Measurements from ENCODE around the gene CORO2B.

- TF ChIP-seq MXD1 (CRISPR knock-in tag; IDR thresholded peaks at IDR 0.05; ENCODE audit: borderline replicate concordance, poor library complexity, severe bottlenecking) (no peak), RBFOX2 (IDR thresholded peaks at IDR 0.05; ENCODE audit: low read depth, low read length) (no peak), SIN3A (IDR thresholded peaks at IDR 0.05; ENCODE audit: borderline replicate concordance in 2 of 2, control insufficient read depth in 1 of 2, low read depth in 2 of 2, low read length in 2 of 2) (no peak), ZNF507 (tag; conservative IDR thresholded peaks at IDR 0.05) (no peak), MAFK (IDR thresholded peaks at IDR 0.05; ENCODE audit: low read length) (no peak), CREB1 (IDR thresholded peaks at IDR 0.05) (no peak), CREB1 (CRISPR knock-in tag; IDR thresholded peaks at IDR 0.05) (no peak), CBX8 (IDR thresholded peaks at IDR 0.05; ENCODE audit: borderline replicate concordance, extremely low read depth, low read depth, low read length, poor library complexity, severe bottlenecking) (no peak), ZNF263 (CRISPR knock-in tag; IDR thresholded peaks at IDR 0.05; ENCODE audit: borderline replicate concordance) (no peak)
- TF ChIP-seq, protein P1, sequence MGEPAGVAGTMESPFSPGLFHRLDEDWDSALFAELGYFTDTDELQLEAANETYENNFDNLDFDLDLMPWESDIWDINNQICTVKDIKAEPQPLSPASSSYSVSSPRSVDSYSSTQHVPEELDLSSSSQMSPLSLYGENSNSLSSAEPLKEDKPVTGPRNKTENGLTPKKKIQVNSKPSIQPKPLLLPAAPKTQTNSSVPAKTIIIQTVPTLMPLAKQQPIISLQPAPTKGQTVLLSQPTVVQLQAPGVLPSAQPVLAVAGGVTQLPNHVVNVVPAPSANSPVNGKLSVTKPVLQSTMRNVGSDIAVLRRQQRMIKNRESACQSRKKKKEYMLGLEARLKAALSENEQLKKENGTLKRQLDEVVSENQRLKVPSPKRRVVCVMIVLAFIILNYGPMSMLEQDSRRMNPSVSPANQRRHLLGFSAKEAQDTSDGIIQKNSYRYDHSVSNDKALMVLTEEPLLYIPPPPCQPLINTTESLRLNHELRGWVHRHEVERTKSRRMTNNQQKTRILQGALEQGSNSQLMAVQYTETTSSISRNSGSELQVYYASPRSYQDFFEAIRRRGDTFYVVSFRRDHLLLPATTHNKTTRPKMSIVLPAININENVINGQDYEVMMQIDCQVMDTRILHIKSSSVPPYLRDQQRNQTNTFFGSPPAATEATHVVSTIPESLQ (CRISPR knock-in tag; IDR thresholded peaks at IDR 0.05) = no peak
- TF ChIP-seq, protein P2, sequence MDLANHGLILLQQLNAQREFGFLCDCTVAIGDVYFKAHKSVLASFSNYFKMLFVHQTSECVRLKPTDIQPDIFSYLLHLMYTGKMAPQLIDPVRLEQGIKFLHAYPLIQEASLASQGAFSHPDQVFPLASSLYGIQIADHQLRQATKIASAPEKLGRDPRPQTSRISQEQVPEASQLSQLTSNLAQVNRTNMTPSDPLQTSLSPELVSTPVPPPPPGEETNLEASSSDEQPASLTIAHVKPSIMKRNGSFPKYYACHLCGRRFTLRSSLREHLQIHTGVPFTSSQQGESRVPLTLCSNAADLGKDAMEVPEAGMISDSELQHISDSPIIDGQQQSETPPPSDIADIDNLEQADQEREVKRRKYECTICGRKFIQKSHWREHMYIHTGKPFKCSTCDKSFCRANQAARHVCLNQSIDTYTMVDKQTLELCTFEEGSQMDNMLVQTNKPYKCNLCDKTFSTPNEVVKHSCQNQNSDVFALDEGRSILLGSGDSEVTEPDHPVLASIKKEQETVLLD (IDR thresholded peaks at IDR 0.05) = no peak
These were observed 40.5 kb upstream of the CORO2B start for GRCh38 chr15:68538311-68538710.

All from K562 (cell line).